Ishikawa (cell line): ENCODE measurements around the gene TNS3.

ENCODE experiments used
- CEBPB ChIP-seq: IDR thresholded peaks from 2 replicates; pipeline ENCODE4 v1.6.1; 2012
- CREB1 ChIP-seq: IDR thresholded peaks from 2 replicates; pipeline ENCODE4 v1.6.1; 2012; ENCODE audit warnings: low read depth
- EP300 ChIP-seq: IDR thresholded peaks from 2 replicates; pipeline ENCODE4 v1.6.1; 2012; ENCODE audit warnings: borderline replicate concordance
- FOXM1 ChIP-seq: IDR thresholded peaks from 2 replicates; pipeline ENCODE4 v1.6.1; 2012; ENCODE audit warnings: low read depth, borderline replicate concordance
- TCF12 ChIP-seq: IDR thresholded peaks from 2 replicates; pipeline ENCODE4 v1.6.1; 2012; ENCODE audit warnings: low read depth
- USF1 ChIP-seq: IDR thresholded peaks from 2 replicates; pipeline ENCODE4 v1.6.1; 2012

GRCh38 chr7:47308808-47309207 is 273.1 kb downstream of the TNS3 start:
- TF ChIP-seq CREB1 (no peak), FOXM1 (no peak), TCF12 (no peak), EP300 (no peak), CEBPB (no peak), USF1 (no peak)
